Muscle of back (tissue), 10 donors: ENCODE results near the gene ADAMTSL2. TPM values are rescaled to one million over a fixed set of nuclear protein-coding genes. Genes with fewer than 3 reads are reported as not detected.

ENCODE experiments used
- polyA plus RNA-seq, 10 donors: library from polyadenylated mRNA; unstranded; fragments of 120-200 nt; gene quantifications; one replicate each; pipeline ENCODE4 v1.2.1, GENCODE V29; 2013; ENCODE audit not compliant: insufficient read length in 10 of 10

The ADAMTSL2 gene
- polyA plus RNA-seq, 10 donors: 1.7 to 6.9 (median 3.5) TPM

Other genes with a start within 250 kb of the ADAMTSL2 start
- 10 to 100 TPM; 15.9 to 25.7 (median 19.3) TPM for gene SURF6, start 198.5 kb upstream of the ADAMTSL2 start, polyA plus RNA-seq
- gene MED22, start 186.6 kb upstream of the ADAMTSL2 start, polyA plus RNA-seq: 10 to 100 TPM; 18.3 to 24.6 (median 21.5) TPM
- gene RPL7A, start 186.5 kb upstream of the ADAMTSL2 start, polyA plus RNA-seq: 1,000 to 10,000 TPM; 1,848 to 2,831 (median 2,454) TPM
- gene SURF1, start 178.2 kb upstream of the ADAMTSL2 start, polyA plus RNA-seq: 10 to 100 TPM; 22.7 to 37.5 (median 29.5) TPM
- 10 to 100 TPM in 7 of 10 donors, 1 to 10 TPM in 3; 7.5 to 15.1 (median 12.1) TPM for gene SURF2, start 178.2 kb upstream of the ADAMTSL2 start, polyA plus RNA-seq
- 100 to 1,000 TPM in 8 of 10 donors, 10 to 100 TPM in 2; 93.7 to 145 (median 104) TPM for gene SURF4, start 158.6 kb upstream of the ADAMTSL2 start, polyA plus RNA-seq
- gene STKLD1, start 158.3 kb upstream of the ADAMTSL2 start, polyA plus RNA-seq: 1 to 10 TPM in 7 of 10 donors, under 1 TPM in 3; 0.87 to 2.1 (median 1.6) TPM
- 10 to 100 TPM; 27.8 to 35.3 (median 32.1) TPM for gene REXO4, start 116.7 kb upstream of the ADAMTSL2 start, polyA plus RNA-seq
- 1 to 10 TPM; 3.8 to 8.6 (median 5.9) TPM for gene ADAMTS13, start 112.3 kb upstream of the ADAMTSL2 start, polyA plus RNA-seq
- 10 to 100 TPM; 10.5 to 17.7 (median 13.8) TPM for gene CACFD1, start 74.7 kb upstream of the ADAMTSL2 start, polyA plus RNA-seq
- gene SLC2A6, start 55.6 kb upstream of the ADAMTSL2 start, polyA plus RNA-seq: 1 to 10 TPM in 5 of 10 donors, under 1 TPM in 5; 0.76 to 1.5 (median 1.00) TPM
- gene MYMK, start 9.7 kb upstream of the ADAMTSL2 start, polyA plus RNA-seq: 10 to 100 TPM; 39.8 to 75.9 (median 49.5) TPM
- under 1 TPM in 2 of 10 donors, not detected in 8; 0.25 to 0.31 TPM for gene FAM163B, start 74.7 kb downstream of the ADAMTSL2 start, polyA plus RNA-seq
- gene DBH, start 101.7 kb downstream of the ADAMTSL2 start, polyA plus RNA-seq: under 1 TPM; 0.42 to 0.96 (median 0.63) TPM
- 1 to 10 TPM; 3.0 to 7.1 (median 4.6) TPM for gene SARDH, start 203.6 kb downstream of the ADAMTSL2 start, polyA plus RNA-seq